GM21717 (cell line): ENCODE results near the gene PCBD1.

Source experiments
- ATAC-seq: cut with Tn5 transposase; IDR thresholded peaks from one replicate; pipeline ENCODE4 v1.9.1; 2021; ENCODE audit warnings: mild to moderate bottlenecking, moderate library complexity; ENCODE audit not compliant: unreplicated experiment

Gene PCBD1

GRCh38 chr10:70905071-70906021 lies 17.0 kb upstream of the PCBD1 start:
- no peak for ATAC-seq

GRCh38 chr10:70903262-70903921 lies 15.0 kb upstream of the PCBD1 start:
- no peak for ATAC-seq

GRCh38 chr10:70902661-70903261 lies 14.4 kb upstream of the PCBD1 start:
- ATAC-seq = no peak

- ATAC-seq = no peak
Measured at GRCh38 chr10:70901276-70901878, 13.0 kb upstream of the PCBD1 start.

- no peak for ATAC-seq
Measured at GRCh38 chr10:70899096-70899495, 10.7 kb upstream of the PCBD1 start.

- ATAC-seq = no peak
Measured at GRCh38 chr10:70898687-70899086, 10.3 kb upstream of the PCBD1 start.

- ATAC-seq = no peak
Measured at GRCh38 chr10:70896551-70896950, 8.2 kb upstream of the PCBD1 start.

- no peak for ATAC-seq
Measured at GRCh38 chr10:70894416-70894815, 6.1 kb upstream of the PCBD1 start.

GRCh38 chr10:70893227-70894006 lies 5.1 kb upstream of the PCBD1 start:
- no peak for ATAC-seq

- ATAC-seq = no peak
Measured at GRCh38 chr10:70892631-70893030, 4.3 kb upstream of the PCBD1 start.

- no peak for ATAC-seq
Measured at GRCh38 chr10:70891627-70892026, 3.3 kb upstream of the PCBD1 start.

- no peak for ATAC-seq
Measured at GRCh38 chr10:70890917-70891431, 2.6 kb upstream of the PCBD1 start.

- no peak for ATAC-seq
Measured at GRCh38 chr10:70889291-70889690, 926 bp upstream of the PCBD1 start.

GRCh38 chr10:70886921-70887665 lies 1.3 kb downstream of the PCBD1 start:
- ATAC-seq = no peak

GRCh38 chr10:70885931-70886903 lies 2.1 kb downstream of the PCBD1 start:
- no peak for ATAC-seq

- no peak for ATAC-seq
Measured at GRCh38 chr10:70885481-70885880, 2.9 kb downstream of the PCBD1 start.

- no peak for ATAC-seq
Measured at GRCh38 chr10:70884741-70885140, 3.6 kb downstream of the PCBD1 start.

GRCh38 chr10:70880077-70880534 lies 8.3 kb downstream of the PCBD1 start:
- ATAC-seq = peak; percentile 48
